T47D (cell line): ENCODE data around the gene ZNF200.

ENCODE experiments used
- DNase-seq, 2 experiments: peaks; one replicate each; pipeline versions ENCODE4 v3.0.0 to v3.0.0-alpha.2; 2011 to 2012; ENCODE audit warnings: low read depth in 1 of 2, low spot score in 1 of 2
- JUND ChIP-seq: IDR thresholded peaks from 2 replicates; pipeline ENCODE4 v1.6.1; 2012; ENCODE audit warnings: low read depth
- in situ Hi-C: cut with HindIII; loops from 2 replicates; pipeline ENCODE4 v1.10.0; 2016; ENCODE audit warnings: low sequenced_read_pairs, low pct_unique_long_range_greater_than_20kb

The ZNF200 gene

GRCh38 chr16:3264137-3265036 is 29.4 kb upstream of the ZNF200 start:
- peak; percentile 98 to 99 for DNase-seq
- TF ChIP-seq JUND = no peak
- in situ Hi-C loops = no loop called here

DNA sequence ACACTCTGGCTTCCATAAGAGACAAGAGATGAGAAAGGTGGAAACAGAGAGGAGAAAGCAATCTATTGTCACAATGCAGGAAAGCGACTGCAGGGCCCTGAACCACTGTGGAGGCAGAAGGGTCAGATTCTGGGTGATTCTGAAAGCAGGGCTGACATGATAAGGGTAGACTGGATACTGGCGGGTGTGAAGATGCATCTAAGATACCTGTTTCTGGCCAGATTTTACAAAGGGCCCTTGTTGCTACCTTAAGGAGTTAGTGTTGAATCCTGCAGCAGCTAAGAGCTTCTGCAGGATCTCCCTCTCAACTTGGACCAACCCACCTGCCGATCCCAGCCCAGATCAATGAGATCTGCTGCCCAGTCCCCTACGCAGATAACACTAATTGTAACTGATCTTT is 27.6 kb upstream of the ZNF200 start:
- in situ Hi-C loops = no loop called here
- no peak for DNase-seq
- TF ChIP-seq JUND = no peak

GRCh38 chr16:3259836-3260235 is 24.9 kb upstream of the ZNF200 start:
- DNase-seq = no peak
- TF ChIP-seq JUND = no peak
- in situ Hi-C loops = no loop called here

DNA sequence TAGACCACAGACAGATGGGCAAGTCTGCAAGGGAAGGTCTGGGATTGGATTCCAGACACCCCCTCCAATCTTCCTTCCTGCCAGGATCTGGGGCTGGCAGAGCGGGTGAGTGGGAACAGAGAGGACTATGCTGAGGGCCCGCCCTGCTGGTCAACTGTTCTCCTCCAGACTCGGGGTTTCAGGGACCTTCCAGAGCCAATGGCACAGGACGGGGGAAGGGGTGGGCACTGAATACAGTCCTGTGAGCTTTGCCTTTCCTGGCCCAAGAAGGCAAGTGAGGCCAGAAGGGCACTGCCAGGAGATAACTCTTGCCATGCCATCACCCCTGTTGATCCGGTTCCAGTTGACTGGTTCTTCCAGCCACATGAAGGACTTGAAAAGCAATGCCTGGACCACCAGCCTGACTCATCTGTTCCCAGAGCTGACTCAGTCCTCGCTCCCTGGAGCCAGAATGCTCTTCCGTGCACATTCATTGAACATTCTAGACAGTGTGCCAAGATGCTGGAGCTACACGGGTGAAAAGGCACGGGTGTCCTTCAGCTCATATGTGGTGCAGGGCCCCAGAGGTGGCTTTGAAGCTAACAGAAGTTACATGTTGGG is 22.0 kb upstream of the ZNF200 start:
- DNase-seq = no peak
- no peak for TF ChIP-seq JUND
- in situ Hi-C loops = no loop called here

- in situ Hi-C loops = no loop called here
- no peak for DNase-seq
- no peak for TF ChIP-seq JUND
Observed at GRCh38 chr16:3256146-3256865, 21.3 kb upstream of the ZNF200 start, which contains the start of gene MEFV. Gene MEFV (minus strand): TSS chr16:3256633. CDS start chr16:3256587, 46 bp downstream.

- DNase-seq = no peak
- in situ Hi-C loops = no loop called here
- no peak for TF ChIP-seq JUND
Observed at GRCh38 chr16:3254309-3254708, 19.4 kb upstream of the ZNF200 start.

GRCh38 chr16:3252967-3253366 is 18.0 kb upstream of the ZNF200 start:
- DNase-seq = peak in 1 of 2 experiments; percentile 26
- no peak for TF ChIP-seq JUND

DNA sequence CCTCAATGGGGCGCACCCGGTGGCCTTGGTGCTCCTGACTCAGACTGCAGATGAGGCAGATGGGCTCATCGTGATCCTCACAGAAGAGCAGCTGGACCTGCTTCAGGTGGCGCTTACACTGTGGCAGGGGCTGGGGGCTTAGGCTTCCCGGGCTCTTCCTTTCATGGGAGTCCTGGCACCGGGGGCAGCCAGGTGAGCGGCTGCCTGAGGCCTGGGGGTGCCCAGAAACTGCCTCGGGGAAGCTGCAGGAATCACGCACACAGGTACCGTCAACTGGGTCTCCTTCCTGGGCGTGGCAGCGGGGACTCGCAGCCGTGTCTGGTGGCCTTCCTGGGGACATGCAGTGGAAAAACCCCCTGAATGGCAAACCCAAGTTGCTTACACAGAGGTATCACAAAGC is 14.5 kb upstream of the ZNF200 start:
- no peak for DNase-seq
- in situ Hi-C loops = no loop called here
- TF ChIP-seq JUND = no peak

More at GRCh38 chr16:3252967-3253366, 18.0 kb upstream of the ZNF200 start:
- in situ Hi-C loops = no loop called here

DNA sequence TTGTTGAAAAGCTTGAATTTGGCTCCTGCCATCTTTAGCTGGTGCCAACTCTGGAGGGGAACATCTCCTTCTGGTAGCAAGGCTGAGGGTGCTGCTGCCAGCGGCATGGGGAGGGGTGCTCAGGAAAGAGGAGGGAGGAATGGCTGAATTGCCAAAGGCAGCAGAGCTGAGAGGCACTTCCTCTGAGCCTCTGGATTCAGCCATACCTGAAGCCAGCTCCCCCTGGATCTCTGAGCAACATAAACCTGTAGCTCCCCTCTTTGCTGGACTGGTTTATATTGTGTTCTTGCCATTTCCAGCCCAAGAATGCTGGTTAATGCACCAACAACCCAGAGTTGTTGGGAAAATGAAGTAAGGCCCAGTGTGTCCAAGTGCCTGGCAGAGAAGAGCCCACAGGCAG is 14.1 kb upstream of the ZNF200 start:
- in situ Hi-C loops = no loop called here
- no peak for DNase-seq
- no peak for TF ChIP-seq JUND

DNA sequence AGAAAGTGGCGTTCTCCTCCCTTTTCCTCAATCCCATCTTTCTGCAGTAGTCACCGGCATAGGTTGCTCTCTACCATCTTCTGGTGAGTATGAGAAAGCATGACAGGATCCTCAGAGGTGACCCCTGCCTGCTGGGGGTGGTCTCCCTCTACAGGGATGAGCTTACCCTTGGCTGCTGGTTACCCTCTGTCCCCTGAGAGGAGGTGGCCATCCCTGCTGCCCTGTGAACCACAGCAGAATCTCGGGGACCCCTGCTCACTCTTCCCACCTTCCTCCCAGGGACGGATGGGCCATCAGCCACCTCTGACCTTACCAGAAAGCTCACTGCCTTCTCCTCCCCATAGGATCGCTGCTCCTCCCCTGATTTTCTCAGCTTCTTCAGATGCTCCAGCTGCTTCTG is 13.6 kb upstream of the ZNF200 start:
- no peak for TF ChIP-seq JUND
- DNase-seq = no peak

DNA sequence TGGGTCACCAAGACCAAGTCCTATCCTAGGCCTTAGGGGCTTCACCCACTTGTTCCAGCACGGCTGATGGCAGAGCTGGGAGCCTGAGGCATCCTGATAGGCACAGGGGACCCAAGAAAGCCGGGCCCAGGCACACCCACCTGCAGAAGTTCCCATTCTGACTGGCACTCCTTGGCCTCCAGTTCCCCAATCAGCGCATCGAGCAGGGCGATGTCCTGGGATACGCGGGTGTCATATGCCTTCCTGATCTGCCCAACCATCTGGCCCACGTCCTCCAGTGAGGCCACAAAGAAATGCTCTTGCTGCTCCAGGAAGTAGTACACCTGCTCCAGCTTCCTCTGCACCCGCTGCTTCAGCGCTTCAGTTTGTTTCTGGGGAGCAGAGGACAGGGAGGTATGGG is 11.9 kb upstream of the ZNF200 start:
- DNase-seq = no peak
- in situ Hi-C loops = no loop called here
- no peak for TF ChIP-seq JUND

More for the DNA sequence above, 13.6 kb upstream of the ZNF200 start:
- in situ Hi-C loops = no loop called here

DNA sequence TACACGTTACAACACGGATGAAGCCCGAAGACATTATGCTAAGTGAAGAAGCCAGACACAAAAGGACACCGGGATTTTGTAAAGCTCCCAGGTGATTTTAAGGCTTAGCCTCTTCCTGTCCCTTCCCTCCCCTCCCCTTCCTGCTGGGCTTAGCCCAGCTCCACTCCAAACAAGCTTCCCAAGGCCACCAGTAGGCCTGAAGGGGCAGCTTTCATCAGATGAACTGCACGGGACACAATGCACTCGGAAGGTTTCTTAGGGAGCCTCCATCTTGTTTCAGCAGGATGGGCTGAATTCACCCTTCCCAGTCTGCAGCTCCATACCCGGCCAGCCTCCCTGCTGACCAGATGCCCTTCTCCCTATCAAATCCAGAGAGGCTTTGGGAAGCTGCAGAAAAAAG is 11.0 kb upstream of the ZNF200 start:
- DNase-seq = no peak
- in situ Hi-C loops = no loop called here
- no peak for TF ChIP-seq JUND

DNA sequence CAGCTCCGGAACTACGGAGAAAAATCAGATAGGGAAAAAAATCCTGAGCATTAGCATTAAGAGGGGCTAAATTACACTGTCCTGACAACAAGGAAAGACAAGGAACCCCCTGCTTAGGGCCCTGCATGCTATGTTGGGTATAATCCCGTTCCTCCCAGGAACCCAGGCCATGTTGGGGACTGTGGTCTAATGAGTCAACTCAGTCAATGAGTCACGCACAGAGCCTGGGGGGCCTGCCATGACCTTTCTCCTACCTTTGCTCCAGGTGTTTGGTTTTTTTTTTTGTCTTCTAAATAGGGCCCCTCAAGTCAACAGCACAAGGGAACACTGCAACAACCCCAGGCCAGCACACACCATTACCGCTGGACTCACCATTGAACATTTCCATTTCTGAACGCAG is 8.9 kb upstream of the ZNF200 start:
- no peak for DNase-seq
- in situ Hi-C loops = no loop called here
- TF ChIP-seq JUND = no peak
